CD14-positive monocyte (primary cell): ENCODE measurements around the gene LSM14B. TPM values are rescaled to one million over a fixed set of nuclear protein-coding genes. Genes with fewer than 3 reads are reported as not detected.

Experiments
- DNase-seq, 3 donors: peaks; one replicate each; pipeline ENCODE4 v3.0.0-alpha.2; 2011 to 2022
- H2AFZ ChIP-seq: 2 replicates; pipeline ENCODE4 v1.6.0; 2012; ENCODE audit warnings: mild to moderate bottlenecking, low read depth, low read length, inconsistent platforms; ENCODE audit not compliant: insufficient read depth, poor library complexity, severe bottlenecking
- H3K27ac ChIP-seq, 2 donors: 1 replicate in 1 of 2; 2 replicates in 1 of 2; pipeline ENCODE4 v1.5.1; 2012 to 2013; ENCODE audit warnings: low read length in 2 of 2, control low read depth in 1 of 2, inconsistent platforms in 1 of 2, low read depth in 1 of 2, mild to moderate bottlenecking in 1 of 2
- H3K27me3 ChIP-seq, 2 donors: one replicate each; pipeline versions ENCODE4 v1.6.0 to v1.6.1; 2011 to 2013; ENCODE audit warnings: low read length in 2 of 2; ENCODE audit not compliant: control insufficient read depth in 2 of 2, insufficient read depth in 2 of 2
- H3K36me3 ChIP-seq, 2 donors: replicated peaks in 1 of 2; 1 replicate in 1 of 2; 2 replicates in 1 of 2; pipeline versions ENCODE4 v1.5.1 to v1.6.1; 2012 to 2013; ENCODE audit warnings: low read length in 2 of 2, control low read depth in 1 of 2, inconsistent platforms in 1 of 2, mild to moderate bottlenecking in 1 of 2; ENCODE audit not compliant: insufficient read depth in 2 of 2, control insufficient read depth in 1 of 2
- H3K4me1 ChIP-seq, 2 donors: 1 replicate in 1 of 2; 2 replicates in 1 of 2; pipeline versions ENCODE4 v1.5.1 to v1.6.1; 2012 to 2013; ENCODE audit warnings: low read length in 2 of 2, control low read depth in 1 of 2, inconsistent platforms in 1 of 2, mild to moderate bottlenecking in 1 of 2, moderate library complexity in 1 of 2; ENCODE audit not compliant: insufficient read depth in 2 of 2, control insufficient read depth in 1 of 2
- H3K4me2 ChIP-seq: replicated peaks from 2 replicates; pipeline ENCODE3; 2012; ENCODE audit warnings: low read length, moderate library complexity, mild to moderate bottlenecking; ENCODE audit not compliant: poor library complexity, severe bottlenecking; ENCODE audit errors: extremely low read depth
- H3K4me3 ChIP-seq, 3 experiments: fragments of 200-600 bp in 1 of 3; sonication (generic) in 1 of 3; replicated peaks in 1 of 3; 1 replicate in 2 of 3; 2 replicates in 1 of 3; pipeline ENCODE4 v1.5.1; 2011 to 2013; ENCODE audit warnings: low read length in 3 of 3, mild to moderate bottlenecking in 3 of 3, control low read depth in 2 of 3, low read depth in 2 of 3, inconsistent platforms in 1 of 3, moderate library complexity in 1 of 3
- H3K79me2 ChIP-seq: 2 replicates; pipeline ENCODE4 v1.6.0; 2012; ENCODE audit warnings: mild to moderate bottlenecking, control low read depth, inconsistent platforms, low read length, moderate library complexity; ENCODE audit not compliant: insufficient read depth
- H3K9ac ChIP-seq: 2 replicates; pipeline ENCODE4 v1.6.0; 2017; ENCODE audit warnings: low read length, mild to moderate bottlenecking; ENCODE audit not compliant: insufficient read depth, poor library complexity, severe bottlenecking
- H3K9me3 ChIP-seq, 2 donors: replicated peaks in 1 of 2; 1 replicate in 1 of 2; 2 replicates in 1 of 2; pipeline versions ENCODE4 v1.5.1 to v1.6.1; 2012 to 2013; ENCODE audit warnings: low read length in 2 of 2, control low read depth in 1 of 2; ENCODE audit not compliant: control insufficient read depth in 1 of 2, insufficient read depth in 1 of 2
- H4K20me1 ChIP-seq: 2 replicates; pipeline ENCODE4 v1.6.0; 2012; ENCODE audit warnings: mild to moderate bottlenecking, low read length, control low read depth, moderate library complexity; ENCODE audit not compliant: insufficient read depth
- H3K27ac Mint-ChIP-seq, 7 donors: one replicate each; pipeline ENCODE4 v1.8.0; 2020; ENCODE audit warnings: mild to moderate bottlenecking in 7 of 7, mixed read lengths in 7 of 7, moderate library complexity in 6 of 7, inconsistent platforms in 2 of 7
- H3K27me3 Mint-ChIP-seq, 3 donors: one replicate each; pipeline ENCODE4 v1.8.0; 2021 to 2022; ENCODE audit warnings: low read depth in 3 of 3, mild to moderate bottlenecking in 3 of 3, mixed read lengths in 3 of 3, moderate library complexity in 3 of 3, inconsistent platforms in 1 of 3
- H3K36me3 Mint-ChIP-seq, 2 donors: one replicate each; pipeline ENCODE4 v1.8.0; 2020; ENCODE audit warnings: mixed read lengths in 2 of 2, inconsistent platforms in 1 of 2, mild to moderate bottlenecking in 1 of 2
- H3K4me1 Mint-ChIP-seq: one replicate; pipeline ENCODE4 v1.8.0; 2020; ENCODE audit warnings: mild to moderate bottlenecking, mixed read lengths
- H3K4me3 Mint-ChIP-seq, 2 donors: one replicate each; pipeline ENCODE4 v1.8.0; 2020; ENCODE audit warnings: mild to moderate bottlenecking in 2 of 2, mixed read lengths in 2 of 2, moderate library complexity in 1 of 2
- H3K9me3 Mint-ChIP-seq, 7 donors: one replicate each; pipeline ENCODE4 v1.8.0; 2020 to 2022; ENCODE audit warnings: mixed read lengths in 7 of 7, mild to moderate bottlenecking in 6 of 7, moderate library complexity in 6 of 7, inconsistent platforms in 2 of 7
- WGBS: methylation state at CpG from one replicate; pipeline ENCODE4 v1.1.5; 2013; ENCODE audit warnings: missing lambda C conversion rate; ENCODE audit not compliant: insufficient coverage; 5-methylcytosine and 5-hydroxymethylcytosine counted together
- intact Hi-C, 2 donors: fragments of 100-400 bp; cut with micrococcal nuclease; formaldehyde crosslinking; loops; one replicate each; pipeline versions ENCODE4 v1.15.0 to v1.15.1; 2023
- polyA plus RNA-seq, 3 donors: library from polyadenylated mRNA; depleted of rRNA in 1 of 3; unstranded in 2 of 3; stranded (reverse) in 1 of 3; fragments of 300-500 nt in 2 of 3; fragments of >200 nt in 1 of 3; fragmentation: Illumina TruSeq in 2 of 3; gene quantifications; 1 replicate in 2 of 3; 2 replicates in 1 of 3; pipeline ENCODE4 v1.2.3, GENCODE V29; 2012 to 2021
- TF ChIP-seq, protein P1 (sequence below): fragments of 200-600 bp; IDR thresholded peaks from one replicate; pipeline ENCODE4 v1.8.0; 2022; ENCODE audit warnings: antibody characterized with exemption, mild to moderate bottlenecking

The LSM14B gene
- polyA plus RNA-seq, 3 donors = 1.0 to 33.5 (median 1.4) TPM

DNA sequence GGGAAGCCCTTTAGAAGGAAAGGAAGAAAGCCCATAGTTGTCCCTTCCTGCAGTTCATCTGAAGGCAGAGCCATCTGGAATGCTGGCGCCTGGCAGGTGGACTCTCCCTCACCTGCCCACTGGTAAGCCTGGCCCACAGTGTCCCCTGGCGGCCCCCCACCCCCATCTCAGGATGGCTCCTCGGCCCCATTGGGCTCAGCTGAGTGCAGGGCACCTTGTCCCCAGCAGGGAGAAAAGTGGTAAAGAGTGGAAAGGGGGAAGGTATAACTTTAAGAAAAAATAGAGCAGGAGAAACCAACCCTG lies 33.9 kb downstream of the LSM14B start:
- H3K9me3 Mint-ChIP-seq = peaks cover 13 to 22% (median 20%) of the 10 kb centered on the region in 7 donors
- Histone ChIP-seq H3K4me2 (no peak overlapping the region), H3K9ac (no peak overlapping the region), H3K79me2 (peaks cover 57% of the 10 kb centered on the region), H3K4me1 (no peaks in the 10 kb centered on the region), H3K27ac (peak overlapping the region in 1 of 2 donors; percentile 6), H3K36me3 (peaks cover 22 to 70% of the 10 kb centered on the region in 2 donors), H3K4me3 (no peak overlapping the region), H3K27me3 (no peaks in the 10 kb centered on the region), H2AFZ (no peak overlapping the region), H4K20me1 (peaks cover 69% of the 10 kb centered on the region), H3K9me3 (peaks cover 8 to 26% of the 10 kb centered on the region in 2 donors)
- intact Hi-C loops = loop anchor here (2.0 to 5.0 kb wide), 2 partner anchors 144 to 145 kb away; no protein-coding TSS in a partner anchor
- no peak overlapping the region for H3K4me3 Mint-ChIP-seq
- peaks cover 3% of the 10 kb centered on the region for H3K4me1 Mint-ChIP-seq
- TF ChIP-seq, protein P1, sequence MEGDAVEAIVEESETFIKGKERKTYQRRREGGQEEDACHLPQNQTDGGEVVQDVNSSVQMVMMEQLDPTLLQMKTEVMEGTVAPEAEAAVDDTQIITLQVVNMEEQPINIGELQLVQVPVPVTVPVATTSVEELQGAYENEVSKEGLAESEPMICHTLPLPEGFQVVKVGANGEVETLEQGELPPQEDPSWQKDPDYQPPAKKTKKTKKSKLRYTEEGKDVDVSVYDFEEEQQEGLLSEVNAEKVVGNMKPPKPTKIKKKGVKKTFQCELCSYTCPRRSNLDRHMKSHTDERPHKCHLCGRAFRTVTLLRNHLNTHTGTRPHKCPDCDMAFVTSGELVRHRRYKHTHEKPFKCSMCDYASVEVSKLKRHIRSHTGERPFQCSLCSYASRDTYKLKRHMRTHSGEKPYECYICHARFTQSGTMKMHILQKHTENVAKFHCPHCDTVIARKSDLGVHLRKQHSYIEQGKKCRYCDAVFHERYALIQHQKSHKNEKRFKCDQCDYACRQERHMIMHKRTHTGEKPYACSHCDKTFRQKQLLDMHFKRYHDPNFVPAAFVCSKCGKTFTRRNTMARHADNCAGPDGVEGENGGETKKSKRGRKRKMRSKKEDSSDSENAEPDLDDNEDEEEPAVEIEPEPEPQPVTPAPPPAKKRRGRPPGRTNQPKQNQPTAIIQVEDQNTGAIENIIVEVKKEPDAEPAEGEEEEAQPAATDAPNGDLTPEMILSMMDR = no peak
- no CpG with 5 or more reads among the region's 3 CpGs for WGBS
- peaks cover 0 to 3% (median 2%) of the 10 kb centered on the region in 3 donors for H3K27me3 Mint-ChIP-seq
- peak overlapping the region in 2 of 7 donors; percentile 68 to 89 for H3K27ac Mint-ChIP-seq
- DNase-seq = no peak
- peaks cover 48 to 76% of the 10 kb centered on the region in 2 donors for H3K36me3 Mint-ChIP-seq

- H3K9me3 Mint-ChIP-seq = peaks cover 12 to 18% (median 18%) of the 10 kb centered on the region in 7 donors
- WGBS = 66% methylated on average over 19 of the region's 24 CpGs
- Histone ChIP-seq H3K9ac (no peak overlapping the region), H3K4me1 (no peaks in the 10 kb centered on the region), H3K27me3 (no peaks in the 10 kb centered on the region), H3K4me2 (no peak overlapping the region), H3K27ac (peak overlapping the region in 1 of 2 donors; percentile 6), H3K79me2 (peaks cover 51% of the 10 kb centered on the region), H4K20me1 (peaks cover 63% of the 10 kb centered on the region), H3K4me3 (no peak overlapping the region), H3K36me3 (peaks cover 28 to 76% of the 10 kb centered on the region in 2 donors), H3K9me3 (peaks cover 8 to 20% of the 10 kb centered on the region in 2 donors), H2AFZ (no peak overlapping the region)
- no peak overlapping the region for H3K27ac Mint-ChIP-seq
- DNase-seq = peak; percentile 54 to 60 (median 58)
- no peak overlapping the region for H3K4me3 Mint-ChIP-seq
- TF ChIP-seq, protein P1 = peak; percentile 83
- H3K36me3 Mint-ChIP-seq = peaks cover 52 to 75% of the 10 kb centered on the region in 2 donors
- intact Hi-C loops = loop anchor here (2.0 to 5.0 kb wide), 2 partner anchors 144 to 146 kb away; no protein-coding TSS in a partner anchor
- peaks cover 0 to 3% (median 2%) of the 10 kb centered on the region in 3 donors for H3K27me3 Mint-ChIP-seq
- H3K4me1 Mint-ChIP-seq = peaks cover 3% of the 10 kb centered on the region
These were observed 34.5 kb downstream of the LSM14B start for GRCh38 chr20:62156592-62157386.
